ENCODE data around the gene DCAF4. TPM values are rescaled to one million over a fixed set of nuclear protein-coding genes. Genes with fewer than 3 reads are reported as not detected.
A peak's percentile ranks its signal among the peaks of the same experiment; 100 is the strongest.

DCAF4 gene
- total RNA-seq, 2 donors from 2014 or later, result 10.8 to 25.2 TPM

DNA sequence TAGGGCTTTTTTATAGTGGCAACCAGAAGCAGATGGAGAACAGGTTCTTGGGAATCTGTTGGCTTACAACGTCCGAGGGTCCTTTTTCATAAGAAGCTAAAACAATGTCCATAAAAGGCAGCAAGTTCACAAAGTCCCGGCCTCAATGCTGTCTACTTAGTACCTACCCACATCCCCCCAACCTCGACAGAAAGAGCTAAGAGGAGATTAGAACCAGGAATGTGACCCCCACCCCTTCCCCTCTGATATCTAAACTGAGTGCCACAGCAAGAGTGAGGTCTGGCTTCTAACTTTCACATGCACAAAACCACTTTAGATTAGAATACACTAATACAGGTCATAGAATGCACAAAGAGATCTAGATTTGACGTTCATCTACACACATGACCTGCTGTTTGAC is 36.9 kb upstream of the DCAF4 start:
- Mint-ChIP-seq H3K4me1 (peaks cover 15% of the 10 kb centered on the region), H3K36me3 (ENCODE audit: low read depth) (no peaks in the 10 kb centered on the region), H3K9me3 (no peaks in the 10 kb centered on the region), H3K4me3 (no peak overlapping the region), H3K27me3 (peaks cover 20% of the 10 kb centered on the region), H3K27ac (no peak overlapping the region)
- no peak for ATAC-seq (replicated peaks)

DNA sequence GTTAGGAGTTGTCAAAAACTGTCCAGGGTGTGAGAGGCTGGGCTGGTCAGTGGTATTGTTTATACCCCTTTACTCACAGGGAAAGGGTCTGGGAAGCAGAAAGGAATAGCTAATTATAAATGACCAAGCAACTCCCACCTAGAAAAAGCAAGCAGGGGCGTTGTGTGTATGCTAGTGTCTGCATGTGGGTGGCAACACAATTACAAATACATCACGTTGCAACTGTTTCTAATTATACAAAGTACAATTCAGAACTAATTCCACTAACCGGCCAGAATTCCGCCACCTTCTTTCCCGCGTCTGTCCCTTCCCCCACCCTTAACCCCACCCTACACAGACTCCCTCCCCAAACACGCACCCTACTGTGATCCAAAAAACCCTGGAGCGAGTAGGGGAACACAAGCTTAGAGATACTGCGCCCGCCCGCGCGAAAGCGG is 34.6 kb upstream of the DCAF4 start:
- Mint-ChIP-seq H3K27me3 (peaks cover 32% of the 10 kb centered on the region), H3K9me3 (no peaks in the 10 kb centered on the region), H3K27ac (no peak overlapping the region), H3K36me3 (ENCODE audit: low read depth) (no peaks in the 10 kb centered on the region), H3K4me1 (peaks cover 19% of the 10 kb centered on the region), H3K4me3 (peak overlapping the region; percentile 87)
- ATAC-seq (replicated peaks), result no peak

DNA sequence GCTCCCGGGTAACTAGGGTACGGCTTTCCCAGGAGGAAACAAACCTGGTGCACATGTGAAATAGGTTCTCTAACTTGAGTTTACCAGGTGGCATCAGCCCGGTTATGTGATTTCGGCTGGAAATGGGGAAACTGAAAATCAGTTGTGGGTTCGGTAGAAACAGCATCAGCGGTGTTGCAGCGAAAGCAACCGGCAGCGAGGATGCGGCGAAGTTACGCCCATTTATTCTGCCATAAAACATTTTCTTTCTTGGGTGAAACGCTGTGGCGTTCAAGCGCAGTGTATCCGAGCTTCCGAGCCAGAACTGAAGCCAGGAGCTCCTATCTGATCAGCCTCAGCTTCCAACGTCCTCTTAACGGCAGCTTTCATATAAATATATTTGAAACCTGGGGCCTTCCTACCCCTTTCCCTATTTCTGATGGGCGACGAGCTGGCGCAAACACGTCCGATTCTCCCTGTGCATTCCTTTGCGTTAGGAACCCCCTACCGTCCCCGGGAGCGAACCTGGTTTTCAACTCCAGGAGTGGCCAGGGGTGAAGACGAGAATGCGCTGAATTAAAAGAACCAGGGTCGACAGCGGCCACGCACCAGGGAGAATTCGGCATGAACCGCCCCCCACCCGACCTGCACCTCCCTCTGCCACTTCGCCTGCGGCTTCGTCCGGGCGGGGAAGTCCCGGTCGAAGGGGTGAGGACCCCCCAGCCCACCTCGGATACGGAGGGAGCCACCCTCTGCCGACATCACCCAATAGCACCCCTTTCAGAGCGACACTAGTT is 34.0 kb upstream of the DCAF4 start:
- Mint-ChIP-seq H3K9me3 (no peaks in the 10 kb centered on the region), H3K4me3 (peak overlapping the region; percentile 87), H3K4me1 (peaks cover 19% of the 10 kb centered on the region), H3K27me3 (peaks cover 33% of the 10 kb centered on the region), H3K36me3 (ENCODE audit: low read depth) (no peaks in the 10 kb centered on the region), H3K27ac (peak overlapping the region; percentile 85)
- no peak for ATAC-seq (replicated peaks)

DNA sequence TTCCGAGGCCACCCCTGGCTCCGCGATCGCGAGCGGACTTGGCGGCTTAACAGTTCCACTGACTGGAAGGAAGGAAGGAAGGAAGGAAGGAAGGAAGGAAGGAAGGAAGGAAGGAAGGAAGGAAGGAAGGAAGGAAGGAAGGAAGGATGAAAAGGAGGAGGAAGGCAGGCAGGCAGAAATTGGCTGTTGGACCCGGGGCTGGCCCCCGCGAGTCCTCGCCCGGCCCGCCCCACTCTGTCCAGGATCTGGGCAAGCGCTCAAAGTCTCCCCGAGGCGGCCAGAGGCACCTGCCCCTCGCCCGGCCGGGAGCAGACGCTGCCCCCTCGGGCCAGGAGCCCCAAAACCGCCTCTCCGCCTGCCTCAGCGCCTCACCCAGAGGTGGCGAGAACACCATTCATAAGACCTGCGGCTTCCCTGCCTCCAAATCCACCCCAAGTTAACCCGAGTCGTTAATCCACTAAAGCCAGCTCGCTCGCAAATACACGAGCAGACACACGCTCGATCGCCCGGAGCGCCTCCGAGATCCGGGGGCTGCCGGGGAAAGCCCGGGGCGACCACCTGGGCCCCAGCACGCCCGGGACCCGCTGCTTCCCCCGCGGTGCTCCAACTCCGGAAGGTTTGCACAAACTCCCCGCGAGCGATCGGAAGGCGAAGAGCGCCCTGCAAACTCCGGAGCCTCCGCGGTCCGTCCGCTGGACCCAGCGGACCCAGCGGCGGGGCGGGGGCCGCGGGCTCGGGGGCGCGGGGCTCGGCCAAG is 33.2 kb upstream of the DCAF4 start:
- H3K4me1 Mint-ChIP-seq, result peaks cover 19% of the 10 kb centered on the region
- no peaks in the 10 kb centered on the region for H3K9me3 Mint-ChIP-seq
- ATAC-seq (replicated peaks), result peak; percentile 17
- H3K27ac Mint-ChIP-seq, result peak overlapping the region; percentile 85
- peak overlapping the region; percentile 87 for H3K4me3 Mint-ChIP-seq
- H3K36me3 Mint-ChIP-seq (ENCODE audit: low read depth), result no peaks in the 10 kb centered on the region
- peaks cover 35% of the 10 kb centered on the region for H3K27me3 Mint-ChIP-seq

DNA sequence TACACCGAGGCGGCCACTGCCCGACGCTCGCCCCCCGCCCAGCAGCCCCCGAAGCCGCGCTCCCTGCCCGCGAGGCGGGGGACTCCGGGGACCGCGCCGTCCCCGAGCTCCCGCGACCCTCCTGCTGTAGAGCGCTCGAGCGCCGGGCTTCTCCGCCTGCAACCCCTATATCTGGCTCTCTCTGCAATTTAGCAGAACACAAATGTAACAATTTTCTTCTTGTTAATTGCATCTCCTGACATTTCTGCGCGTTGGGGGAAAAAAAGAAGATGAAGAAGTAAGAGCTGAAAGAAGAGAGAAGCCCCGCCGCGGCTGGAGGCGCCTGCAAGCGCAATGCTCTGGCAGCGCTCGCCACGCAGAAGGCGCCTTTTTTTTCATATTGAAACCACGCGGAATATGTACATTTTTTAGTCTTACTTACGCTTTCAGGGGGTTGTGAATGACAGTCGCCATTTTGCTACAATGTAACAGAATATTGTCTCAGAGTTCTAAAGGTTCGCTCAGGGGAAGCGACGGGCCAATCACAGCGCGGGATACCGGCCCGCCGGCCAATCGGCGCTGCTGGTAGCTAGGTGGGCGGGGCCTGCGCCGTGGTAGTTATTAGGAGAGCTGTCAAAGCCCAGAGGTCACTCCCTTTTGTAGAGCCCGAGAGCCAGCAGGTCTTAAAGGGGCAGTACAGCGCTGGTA is 32.5 kb upstream of the DCAF4 start, which contains the start of gene DPF3:
DPF3 (minus strand) TSS at position 466 of the 687 bp plus-strand sequence; CDS start at position 453, 13 bp downstream.
- H3K4me1 Mint-ChIP-seq, result peaks cover 19% of the 10 kb centered on the region
- ATAC-seq (replicated peaks), result peak; percentile 99
- H3K9me3 Mint-ChIP-seq, result no peaks in the 10 kb centered on the region
- peak within 1 kb of the TSS; percentile 85 for H3K27ac Mint-ChIP-seq
- H3K4me3 Mint-ChIP-seq, result peak within 1 kb of the TSS; percentile 87
- H3K27me3 Mint-ChIP-seq, result peaks cover 35% of the 10 kb centered on the region
- H3K36me3 Mint-ChIP-seq (ENCODE audit: low read depth), result no peaks in the 10 kb centered on the region

DNA sequence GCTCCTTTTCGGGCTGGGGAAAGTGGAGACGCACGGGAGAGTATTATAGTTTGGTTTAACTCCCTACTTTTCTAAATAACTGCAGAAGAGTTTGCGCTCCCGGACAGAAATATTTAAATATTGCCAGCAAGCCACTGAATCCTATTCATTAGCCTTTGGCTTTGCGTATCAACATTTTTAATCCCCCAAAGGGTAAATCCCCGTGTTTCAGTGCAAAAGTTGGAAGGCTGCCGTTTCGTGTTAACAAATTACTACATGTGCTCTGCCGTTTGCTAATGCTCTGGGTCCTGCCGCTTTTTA is 32.0 kb upstream of the DCAF4 start:
- Mint-ChIP-seq H3K27me3 (peaks cover 35% of the 10 kb centered on the region), H3K27ac (peak overlapping the region; percentile 39), H3K4me1 (peaks cover 19% of the 10 kb centered on the region), H3K4me3 (peak overlapping the region; percentile 87), H3K9me3 (no peaks in the 10 kb centered on the region), H3K36me3 (ENCODE audit: low read depth) (no peaks in the 10 kb centered on the region)
- no peak for ATAC-seq (replicated peaks)

DNA sequence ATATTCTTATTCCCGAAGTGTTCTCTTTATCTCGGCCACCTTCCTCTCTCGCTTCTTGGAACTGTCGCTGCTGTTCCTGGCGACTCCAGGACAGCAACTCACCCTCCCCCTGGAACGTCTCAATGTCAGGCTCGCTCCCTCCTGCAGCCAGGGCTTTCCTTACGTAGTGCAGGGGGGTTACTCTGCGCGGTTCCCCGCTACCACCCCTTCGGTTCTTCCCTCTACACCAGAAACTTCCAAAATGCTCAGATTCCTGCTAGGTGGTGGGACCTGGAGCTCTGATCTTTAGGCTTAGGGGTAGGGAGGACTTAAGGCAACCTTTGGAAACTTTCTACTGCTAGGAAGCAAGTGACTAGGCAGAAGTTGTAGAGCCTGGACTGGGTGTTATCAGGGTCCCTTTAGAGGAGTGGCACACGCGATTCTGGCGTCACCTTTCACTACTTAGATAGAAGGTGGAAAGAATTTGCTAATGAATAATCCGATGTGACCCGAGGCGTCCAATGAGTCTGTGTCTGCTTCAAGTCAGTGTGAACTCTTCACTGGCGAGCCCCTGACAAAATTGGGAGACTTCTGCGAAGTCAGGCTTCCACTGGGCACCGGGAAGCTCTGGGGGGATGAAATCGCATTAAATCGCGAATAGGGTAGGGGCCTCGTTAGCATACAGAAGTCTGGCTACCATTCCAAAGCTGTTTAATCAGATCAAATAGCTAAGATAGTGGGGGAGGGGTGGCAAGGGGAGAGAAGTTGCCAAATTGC is 31.5 kb upstream of the DCAF4 start:
- Mint-ChIP-seq H3K27me3 (peaks cover 35% of the 10 kb centered on the region), H3K4me3 (peak overlapping the region; percentile 87), H3K36me3 (ENCODE audit: low read depth) (no peaks in the 10 kb centered on the region), H3K27ac (no peak overlapping the region), H3K4me1 (peaks cover 19% of the 10 kb centered on the region), H3K9me3 (no peaks in the 10 kb centered on the region)
- no peak for ATAC-seq (replicated peaks)

DNA sequence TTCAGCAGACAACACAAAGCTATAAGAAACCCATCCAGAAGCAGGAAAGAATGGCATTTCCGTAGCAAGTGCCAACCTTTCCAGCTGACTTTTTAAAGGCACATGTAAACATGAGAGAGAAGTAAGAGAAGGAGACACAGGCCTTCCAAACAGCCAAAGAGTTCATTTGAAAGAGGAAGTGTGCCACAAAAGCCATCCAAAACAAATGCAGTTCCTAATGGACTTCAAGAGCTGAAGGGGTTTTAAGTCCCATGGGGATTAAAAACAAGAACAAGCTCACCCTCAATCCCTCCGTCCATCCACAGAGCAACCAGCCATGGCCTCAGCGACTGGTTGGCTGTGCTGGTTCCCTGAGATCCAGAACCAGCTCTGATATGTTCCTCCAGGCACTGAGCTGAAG is 27.8 kb upstream of the DCAF4 start:
- no peak for ATAC-seq (replicated peaks)
- Mint-ChIP-seq H3K27ac (no peak overlapping the region), H3K27me3 (peaks cover 18% of the 10 kb centered on the region), H3K9me3 (no peaks in the 10 kb centered on the region), H3K4me1 (peaks cover 11% of the 10 kb centered on the region), H3K4me3 (no peak overlapping the region), H3K36me3 (ENCODE audit: low read depth) (no peaks in the 10 kb centered on the region)

DNA sequence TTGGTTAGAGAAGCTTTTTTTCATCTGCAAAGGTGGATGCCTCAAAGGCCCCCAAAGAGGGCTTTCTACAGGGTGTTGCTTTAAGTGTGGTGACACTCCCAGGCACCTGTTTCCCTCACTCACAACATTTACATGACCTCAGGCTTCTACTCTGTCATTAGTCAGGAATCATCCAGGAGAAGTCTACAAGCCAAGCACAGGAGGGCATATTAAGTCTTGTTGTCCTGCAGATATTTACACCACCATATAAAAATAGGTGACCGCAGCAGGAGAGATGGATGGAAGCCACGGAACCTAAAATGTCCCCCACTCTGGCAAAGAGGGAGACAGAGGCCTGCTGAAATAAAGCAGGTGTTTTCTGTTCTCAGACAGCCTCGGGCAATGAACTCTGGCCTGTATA is 24.9 kb upstream of the DCAF4 start:
- no peak overlapping the region for H3K27ac Mint-ChIP-seq
- H3K36me3 Mint-ChIP-seq (ENCODE audit: low read depth), result no peaks in the 10 kb centered on the region
- H3K4me1 Mint-ChIP-seq, result no peaks in the 10 kb centered on the region
- no peak for ATAC-seq (replicated peaks)
- H3K27me3 Mint-ChIP-seq, result peaks cover 6% of the 10 kb centered on the region
- H3K4me3 Mint-ChIP-seq, result no peak overlapping the region
- H3K9me3 Mint-ChIP-seq, result no peaks in the 10 kb centered on the region

DNA sequence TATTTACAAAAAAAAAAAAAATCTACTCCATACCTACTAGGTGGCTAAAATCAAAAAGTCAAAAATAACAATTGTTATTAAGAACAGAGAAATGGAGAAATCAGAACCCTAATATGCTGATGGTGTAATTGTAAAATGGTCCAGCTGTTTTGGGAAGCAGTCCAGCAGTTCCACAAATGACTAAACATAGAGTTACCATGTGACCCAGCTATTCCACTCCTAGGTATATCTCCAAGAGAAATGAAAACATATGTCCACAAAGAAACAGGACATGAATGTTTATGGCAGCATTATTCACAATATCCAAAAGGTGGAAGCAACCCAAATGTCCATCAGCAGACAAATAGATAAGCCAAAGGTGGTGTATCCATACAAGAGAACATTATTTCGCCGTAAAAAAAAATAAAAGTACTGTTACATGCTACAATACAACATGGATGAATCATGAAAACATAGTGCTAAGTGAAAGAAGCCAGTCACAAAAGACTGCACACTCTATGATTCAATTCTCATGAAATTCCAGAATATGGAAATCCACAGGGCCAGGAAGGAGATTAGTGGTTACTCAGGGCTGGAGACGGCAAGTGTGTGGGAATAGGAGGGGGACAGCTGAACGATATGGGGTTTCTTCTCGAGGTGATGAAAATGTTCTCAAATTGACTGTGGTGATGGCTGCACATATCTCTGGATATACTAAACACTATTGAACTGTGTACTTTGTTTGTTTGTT is 23.3 kb upstream of the DCAF4 start:
- H3K27me3 Mint-ChIP-seq, result peaks cover 3% of the 10 kb centered on the region
- no peak overlapping the region for H3K27ac Mint-ChIP-seq
- H3K9me3 Mint-ChIP-seq, result no peaks in the 10 kb centered on the region
- H3K36me3 Mint-ChIP-seq (ENCODE audit: low read depth), result no peaks in the 10 kb centered on the region
- no peak for ATAC-seq (replicated peaks)
- H3K4me3 Mint-ChIP-seq, result no peak overlapping the region
- H3K4me1 Mint-ChIP-seq, result no peaks in the 10 kb centered on the region

DNA sequence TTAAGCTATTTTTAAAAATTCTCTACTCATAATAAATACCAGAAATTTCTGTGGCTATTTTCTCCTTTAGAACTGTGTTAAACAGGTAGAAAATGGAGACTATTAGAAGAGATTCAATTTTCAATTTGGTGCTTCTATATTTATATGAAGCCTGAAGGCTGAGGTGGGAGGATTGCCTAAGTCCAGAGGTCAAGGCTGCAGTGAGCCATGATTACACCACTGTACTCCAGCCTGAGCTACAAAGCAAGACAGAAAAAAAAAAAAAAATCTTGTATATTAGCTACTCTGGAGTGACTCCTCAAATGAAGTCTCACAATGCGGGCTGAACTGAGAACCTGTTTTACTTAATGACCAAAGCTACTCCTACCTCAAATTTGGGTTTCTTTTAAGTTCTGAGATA is 22.5 kb upstream of the DCAF4 start:
- Mint-ChIP-seq H3K4me3 (no peak overlapping the region), H3K4me1 (no peaks in the 10 kb centered on the region), H3K9me3 (no peaks in the 10 kb centered on the region), H3K27me3 (peaks cover 3% of the 10 kb centered on the region), H3K27ac (no peak overlapping the region), H3K36me3 (ENCODE audit: low read depth) (no peaks in the 10 kb centered on the region)
- no peak for ATAC-seq (replicated peaks)

DNA sequence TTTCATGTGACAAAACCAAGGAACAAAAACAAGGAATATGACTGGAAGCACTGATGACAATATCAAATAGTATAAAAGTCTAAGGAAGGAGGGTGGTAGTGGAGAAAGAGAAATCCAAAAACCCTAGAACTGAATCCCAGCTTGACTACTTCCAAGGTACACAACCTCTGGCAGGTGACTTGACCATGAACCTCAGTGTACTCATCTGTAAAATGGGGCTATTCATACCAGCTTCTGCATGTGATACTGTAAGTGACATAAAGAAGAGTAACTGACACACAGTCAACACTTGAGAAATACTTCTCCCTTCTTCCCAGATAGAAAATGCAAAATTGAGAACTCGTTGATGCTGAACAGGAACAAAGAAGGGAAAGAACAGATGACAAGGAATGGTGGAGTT is 22.0 kb upstream of the DCAF4 start:
- ATAC-seq (replicated peaks), result no peak
- H3K4me3 Mint-ChIP-seq, result no peak overlapping the region
- no peaks in the 10 kb centered on the region for H3K36me3 Mint-ChIP-seq (ENCODE audit: low read depth)
- peaks cover 3% of the 10 kb centered on the region for H3K27me3 Mint-ChIP-seq
- no peak overlapping the region for H3K27ac Mint-ChIP-seq
- H3K4me1 Mint-ChIP-seq, result peaks cover 3% of the 10 kb centered on the region
- H3K9me3 Mint-ChIP-seq, result no peaks in the 10 kb centered on the region

DNA sequence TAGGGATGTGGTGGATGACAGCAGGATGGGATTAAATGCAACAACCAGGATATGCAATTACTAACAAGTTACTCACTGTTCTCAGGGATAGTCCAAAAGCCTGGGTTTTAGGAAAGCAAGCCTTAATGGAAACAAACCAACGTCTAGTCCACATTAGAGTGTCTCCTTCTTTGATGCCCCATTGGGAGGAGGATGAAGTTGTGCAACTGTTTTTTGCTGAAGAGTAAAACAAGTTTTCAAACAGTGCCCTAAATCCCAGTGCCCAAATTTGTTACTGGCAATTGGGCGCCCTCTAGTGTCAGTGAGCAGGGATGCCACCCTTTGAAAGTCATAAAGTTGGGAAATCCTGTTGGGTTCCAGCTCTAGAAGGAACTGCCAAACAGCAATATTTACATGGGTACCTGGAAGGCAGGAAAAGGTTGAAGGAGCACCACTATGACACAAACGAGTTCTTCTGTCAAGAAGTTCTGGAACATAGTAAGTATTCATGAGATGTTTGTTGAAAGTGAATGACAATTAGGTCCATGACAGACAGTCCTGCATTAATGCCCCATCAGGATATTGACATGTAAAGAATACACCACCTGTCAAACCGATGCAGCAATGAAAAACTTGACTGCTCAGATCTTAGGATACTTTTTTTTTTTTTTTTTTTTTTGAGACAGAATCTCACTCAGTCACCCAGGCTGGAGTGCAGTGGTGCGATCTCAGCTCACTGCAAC is 21.3 kb upstream of the DCAF4 start:
- no peaks in the 10 kb centered on the region for H3K36me3 Mint-ChIP-seq (ENCODE audit: low read depth)
- peaks cover 3% of the 10 kb centered on the region for H3K27me3 Mint-ChIP-seq
- no peaks in the 10 kb centered on the region for H3K9me3 Mint-ChIP-seq
- peak; percentile 59 for ATAC-seq (replicated peaks)
- H3K27ac Mint-ChIP-seq, result no peak overlapping the region
- H3K4me3 Mint-ChIP-seq, result no peak overlapping the region
- H3K4me1 Mint-ChIP-seq, result peaks cover 5% of the 10 kb centered on the region
